22Rv1 (cell line): ENCODE results near the gene GPRC5A.

Experiments
- ZFX ChIP-seq: fragments of 450-650 bp; IDR thresholded peaks from 2 replicates; pipeline ENCODE4 v1.6.1; 2017; ENCODE audit warnings: antibody characterized with exemption, borderline replicate concordance
- TF ChIP-seq, protein P1 (sequence below): fragments of 450-650 bp; IDR thresholded peaks from 2 replicates; pipeline ENCODE4 v1.5.1; 2017; ENCODE audit warnings: mild to moderate bottlenecking

DNA sequence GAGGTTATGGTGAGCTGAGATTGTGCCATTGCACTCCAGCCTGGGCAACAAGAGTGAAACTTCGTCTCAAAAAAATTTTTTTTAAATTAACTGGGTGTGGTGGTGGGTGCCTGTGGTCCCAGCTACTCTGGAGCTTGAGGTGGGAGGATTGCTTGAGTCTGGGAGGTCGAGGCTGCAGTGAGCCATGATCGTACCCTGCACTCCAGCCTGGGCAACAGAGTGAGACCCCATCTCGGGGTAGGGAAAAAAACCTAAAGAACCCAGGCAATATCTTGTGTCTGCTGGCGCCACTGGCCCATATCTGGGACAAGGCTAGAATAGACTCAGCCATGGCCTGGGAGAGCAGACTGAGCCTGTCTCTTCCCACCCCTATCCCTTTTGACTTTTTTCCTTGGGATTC, 9.1 kb upstream of the GPRC5A start:
- TF ChIP-seq, protein P1, sequence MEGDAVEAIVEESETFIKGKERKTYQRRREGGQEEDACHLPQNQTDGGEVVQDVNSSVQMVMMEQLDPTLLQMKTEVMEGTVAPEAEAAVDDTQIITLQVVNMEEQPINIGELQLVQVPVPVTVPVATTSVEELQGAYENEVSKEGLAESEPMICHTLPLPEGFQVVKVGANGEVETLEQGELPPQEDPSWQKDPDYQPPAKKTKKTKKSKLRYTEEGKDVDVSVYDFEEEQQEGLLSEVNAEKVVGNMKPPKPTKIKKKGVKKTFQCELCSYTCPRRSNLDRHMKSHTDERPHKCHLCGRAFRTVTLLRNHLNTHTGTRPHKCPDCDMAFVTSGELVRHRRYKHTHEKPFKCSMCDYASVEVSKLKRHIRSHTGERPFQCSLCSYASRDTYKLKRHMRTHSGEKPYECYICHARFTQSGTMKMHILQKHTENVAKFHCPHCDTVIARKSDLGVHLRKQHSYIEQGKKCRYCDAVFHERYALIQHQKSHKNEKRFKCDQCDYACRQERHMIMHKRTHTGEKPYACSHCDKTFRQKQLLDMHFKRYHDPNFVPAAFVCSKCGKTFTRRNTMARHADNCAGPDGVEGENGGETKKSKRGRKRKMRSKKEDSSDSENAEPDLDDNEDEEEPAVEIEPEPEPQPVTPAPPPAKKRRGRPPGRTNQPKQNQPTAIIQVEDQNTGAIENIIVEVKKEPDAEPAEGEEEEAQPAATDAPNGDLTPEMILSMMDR, result no peak
- TF ChIP-seq ZFX, result no peak
